ENCODE results near the gene KIT. TPM values are rescaled to one million over a fixed set of nuclear protein-coding genes. Genes with fewer than 3 reads are reported as not detected.

Gene KIT
- total and polyA plus RNA-seq, 2 of the 13 experiments (the other 11 are each of a cell fraction or from before 2014, with no cell fraction given): not detected

GRCh38 chr4:54677416-54677815 is 19.7 kb downstream of the KIT start:
- intact Hi-C loops (cut with micrococcal nuclease; ENCODE audit: unreplicated experiment): no loop called here
- ChIA-PET CTCF (ENCODE audit: low intra/inter-chr PET ratio, low total read pairs) (no interaction called here), POLR2A (no interaction called here)
- H3K27me3 ChIP-seq (ENCODE audit: control insufficient read depth in 1 of 2, insufficient read depth in 2 of 2, low read length in 2 of 2): peaks cover 0 to 4% of the 10 kb centered on the region in 2 experiments; a peak in 2 of 5 replicates
- TF ChIP-seq ZFP36 (IDR thresholded peaks at IDR 0.05; ENCODE audit: borderline replicate concordance, low read depth, low read length, partially characterized antibody) (no peak), AKNA (CRISPR knock-in tag; IDR thresholded peaks at IDR 0.05; ENCODE audit: borderline replicate concordance) (no peak), SIX4 (CRISPR knock-in tag; IDR thresholded peaks at IDR 0.05) (no peak), TBX2 (CRISPR knock-in tag; IDR thresholded peaks at IDR 0.05; ENCODE audit: borderline replicate concordance) (no peak)
- no peak overlapping the region for H3K4me3 ChIP-seq (replicated peaks in 1 of 3; ENCODE audit: insufficient read depth in 1 of 3, low read depth in 2 of 3, low read length in 3 of 3)
- no peaks in the 10 kb centered on the region for H3K9me3 ChIP-seq (ENCODE audit: low read length)
- 19% methylated on average over 3 of the region's 3 CpGs for WGBS (ENCODE audit: low lambda C conversion rate)
- no peaks in the 10 kb centered on the region for H3K36me3 ChIP-seq (replicated peaks in 1 of 2; ENCODE audit: control insufficient read depth in 1 of 2, insufficient read depth in 2 of 2, low read length in 2 of 2)
- no peaks in the 10 kb centered on the region for H3K4me1 ChIP-seq (ENCODE audit: insufficient read depth, low read length)
- H3K79me2 ChIP-seq (ENCODE audit: insufficient read depth, low read length): no peaks in the 10 kb centered on the region
- FAIRE-seq (no peak), DNase-seq (ENCODE audit: low spot score) (no peak), ATAC-seq (no peak)
- H4K20me1 ChIP-seq (ENCODE audit: insufficient read depth, low read length): no peaks in the 10 kb centered on the region
- no peak overlapping the region for H3K4me2 ChIP-seq (ENCODE audit: low read depth, low read length)
- no peak overlapping the region for H2AFZ ChIP-seq (ENCODE audit: low read length)
- H3K27ac ChIP-seq (ENCODE audit: extremely low read length, insufficient read depth, low read length): no peak overlapping the region
- H3K9ac ChIP-seq (ENCODE audit: insufficient read depth, low read depth, low read length): no peak overlapping the region
- no TSS peak for BruUV-seq (replicated peaks)
- in situ Hi-C loops (cut with HindIII; ENCODE audit: extremely low pct_ligation_motif_present, low pct_unique_long_range_greater_than_20kb): loop anchor here (25.0 kb wide), 1 partner anchor 635 kb away; no protein-coding TSS in a partner anchor

All from HepG2 (cell line).